Measurements from ENCODE around the gene ENTREP3.
A peak's percentile ranks its signal among the peaks of the same experiment; 100 is the strongest.
"Not testable (repeated sequence)": the region's sequence is repeated elsewhere in the genome, so short reads cannot be mapped to it uniquely, and the experiment has no call there.

Gene ENTREP3

GRCh38 chr1:155255243-155256007, at the start of gene ENTREP3:
ENTREP3 (minus strand) TSS chr1:155255483; CDS start chr1:155254877, 606 bp downstream.
- peak; percentile 87 for DNase-seq

DNA sequence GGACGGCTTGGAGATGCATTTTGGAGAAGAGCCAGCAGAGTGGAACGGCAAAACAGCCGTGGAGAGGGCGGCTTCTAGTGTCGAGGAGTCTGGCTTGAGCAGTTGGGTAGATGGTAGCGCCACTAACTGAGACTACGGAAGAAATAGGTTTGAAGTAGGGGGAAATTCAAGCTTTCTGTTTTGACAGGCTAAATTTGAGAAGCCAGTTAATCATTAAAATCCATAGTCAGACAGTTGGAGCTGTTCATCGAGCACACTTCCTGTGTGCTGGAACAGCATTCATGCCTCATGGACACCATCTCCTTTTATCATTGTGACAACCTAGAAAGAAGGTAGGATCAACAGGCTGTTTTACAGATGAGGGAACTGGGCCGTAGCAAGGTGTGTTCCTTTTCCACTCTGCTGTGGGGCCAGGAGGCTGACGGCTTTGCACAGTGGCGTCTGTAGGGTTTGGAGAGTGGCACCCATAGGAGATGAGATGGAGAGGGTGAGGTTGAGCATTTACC, 49.3 kb upstream of the ENTREP3 start:
- DNase-seq = no peak

- no peak for DNase-seq
These were observed 46.1 kb upstream of the ENTREP3 start, which contains the start of gene PKLR for GRCh38 chr1:155301342-155301841. PKLR (minus strand) TSS chr1:155301438; CDS start chr1:155301395, 43 bp downstream.

DNA sequence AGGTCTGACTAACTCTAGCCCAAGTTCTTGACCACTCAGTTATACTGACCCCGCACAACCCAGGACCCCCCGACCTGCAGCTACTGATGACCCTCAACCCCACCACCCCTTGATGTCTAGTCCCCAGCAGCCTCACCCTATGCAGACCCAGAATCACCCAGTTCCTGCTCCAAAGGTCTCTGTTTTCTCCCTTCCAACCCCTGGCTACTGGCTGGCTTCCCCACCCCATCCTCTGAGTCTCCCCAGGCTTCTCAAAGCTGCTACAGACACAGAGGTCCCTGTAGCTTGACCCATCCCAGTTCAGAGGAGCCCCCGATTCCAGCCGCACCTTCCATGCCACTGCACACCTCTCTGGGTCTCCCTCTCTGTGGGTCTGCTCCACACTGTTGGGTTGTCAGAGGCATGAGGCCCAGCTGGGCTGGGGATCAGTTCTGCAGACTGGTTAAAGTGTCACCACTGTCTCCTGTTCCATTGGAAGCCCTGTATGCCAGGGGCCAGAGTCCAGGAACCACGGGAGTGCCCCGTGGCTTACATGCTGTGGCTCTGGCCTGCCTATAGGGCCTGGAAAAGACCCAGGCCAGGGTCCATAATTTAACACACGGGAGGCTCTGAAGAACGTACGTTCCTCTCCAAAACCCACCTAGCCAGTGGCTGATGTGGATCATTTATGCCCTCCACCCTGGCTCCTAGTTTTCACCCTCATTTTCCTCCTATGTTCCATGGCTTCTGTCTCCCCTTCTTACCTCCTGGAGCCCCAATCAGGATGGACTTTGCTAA, 45.5 kb upstream of the ENTREP3 start:
- DNase-seq = no peak

DNA sequence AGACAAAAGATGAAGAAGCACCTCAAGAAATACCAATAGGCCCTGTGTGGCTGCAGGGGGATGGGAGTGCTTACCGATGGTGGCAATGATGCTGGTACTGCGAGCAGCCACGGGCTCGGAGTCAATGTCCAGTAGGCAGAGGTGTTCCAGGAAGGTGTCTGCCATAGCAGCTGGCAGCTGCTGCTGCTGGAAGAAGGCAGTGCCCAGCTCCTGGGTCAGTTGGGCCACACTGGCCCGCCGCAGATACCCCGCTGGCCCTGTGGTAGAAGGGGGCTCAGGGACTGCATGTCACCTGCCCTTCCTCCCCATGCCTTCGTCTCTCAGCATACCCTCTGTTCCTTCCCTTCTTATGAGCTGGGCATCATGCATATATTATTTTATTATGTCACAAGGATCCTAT, 44.7 kb upstream of the ENTREP3 start:
- no peak for DNase-seq

GRCh38 chr1:155297384-155297783, 42.1 kb upstream of the ENTREP3 start:
- DNase-seq = no peak

DNA sequence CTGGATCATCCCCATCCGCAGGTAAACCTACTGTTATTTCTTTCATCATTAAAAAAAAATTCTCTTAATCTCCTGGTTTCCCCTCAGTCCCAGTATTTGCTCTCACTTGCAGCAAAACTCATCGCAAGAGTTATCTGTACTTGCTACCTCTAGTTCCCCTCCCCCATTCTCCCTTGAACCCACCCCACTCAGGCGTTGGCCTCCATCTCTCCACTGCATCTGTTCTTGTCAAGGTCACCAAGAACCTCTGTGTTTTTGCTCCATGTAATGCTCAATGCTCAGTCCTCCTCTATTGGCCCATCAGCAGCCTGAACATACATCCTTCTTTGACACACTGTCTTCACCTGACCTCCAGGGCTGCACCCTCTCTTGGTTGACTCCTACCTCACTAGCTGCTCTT, 41.4 kb upstream of the ENTREP3 start:
- DNase-seq = no peak

GRCh38 chr1:155295942-155296267, 40.6 kb upstream of the ENTREP3 start:
- DNase-seq = no peak

DNA sequence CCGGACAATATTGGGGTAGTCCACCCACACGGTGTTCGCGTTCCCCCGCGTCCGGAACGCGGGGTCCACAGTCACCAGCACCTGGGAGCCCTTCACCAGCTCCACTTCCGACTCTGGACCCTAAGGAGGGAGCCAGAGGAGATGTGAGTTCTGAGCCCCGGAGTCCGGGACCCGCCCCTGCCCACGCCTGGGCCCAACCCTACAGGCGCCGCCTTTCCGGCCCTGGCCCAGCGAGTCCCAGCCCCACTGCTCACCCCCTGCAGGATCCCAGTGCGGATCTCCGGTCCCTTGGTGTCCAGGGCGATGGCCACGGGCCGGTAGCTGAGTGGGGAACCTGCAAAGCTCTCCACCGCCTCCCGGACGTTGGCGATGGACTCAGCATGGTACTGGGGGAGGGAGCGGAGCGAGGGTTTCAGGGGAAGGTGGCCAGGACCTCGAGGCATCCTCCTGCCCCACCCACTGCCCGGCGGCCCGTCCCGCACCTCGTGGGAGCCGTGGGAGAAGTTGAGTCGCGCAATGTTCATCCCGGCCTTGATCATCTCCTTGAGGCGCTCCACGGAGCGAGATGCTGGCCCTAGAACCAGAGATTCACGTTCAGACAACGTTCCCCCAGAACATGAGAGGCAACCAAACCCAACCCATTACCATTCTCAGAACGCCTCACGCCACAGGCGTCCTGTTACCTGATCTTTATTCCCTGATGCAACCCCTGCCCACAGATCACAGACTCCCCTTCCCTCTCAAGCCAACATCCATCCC, 40.1 kb upstream of the ENTREP3 start:
- DNase-seq = no peak

- DNase-seq = no peak
These were observed 39.4 kb upstream of the ENTREP3 start for GRCh38 chr1:155294520-155295182.

DNA sequence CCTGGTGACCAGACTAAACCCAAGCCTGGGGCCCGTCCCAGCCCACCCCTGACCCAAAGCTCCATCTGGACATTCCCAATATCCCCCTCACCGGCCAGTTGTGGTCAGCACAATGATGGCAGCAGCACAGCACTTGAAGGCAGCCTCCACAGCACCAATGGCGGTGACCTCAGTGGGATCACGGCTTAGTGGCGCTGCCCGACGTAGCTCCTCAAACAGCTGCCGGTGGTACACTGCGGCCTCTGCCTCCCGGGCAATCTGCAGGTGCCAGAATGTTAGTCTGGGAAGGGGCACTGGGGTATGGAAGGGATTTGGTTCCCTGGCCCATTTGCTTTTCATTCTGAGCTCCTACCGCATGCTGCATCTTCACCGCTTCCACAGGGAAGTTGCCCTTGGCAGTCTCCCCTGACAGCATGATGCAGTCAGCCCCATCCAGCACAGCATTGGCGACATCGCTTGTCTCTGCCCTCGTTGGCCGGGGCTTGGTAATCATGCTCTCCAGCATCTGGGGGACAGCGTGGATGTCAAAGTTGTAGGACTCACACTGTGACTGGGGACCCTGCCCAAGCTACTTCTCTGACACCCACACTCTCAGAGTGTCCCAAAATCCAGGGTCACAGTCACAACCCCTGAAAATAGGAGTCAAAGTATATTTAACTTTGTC, 37.9 kb upstream of the ENTREP3 start:
- DNase-seq = no peak

GRCh38 chr1:155291006-155291405, 35.7 kb upstream of the ENTREP3 start:
- DNase-seq = not testable (repeated sequence)

GRCh38 chr1:155287987-155288543, 32.8 kb upstream of the ENTREP3 start:
- no peak for DNase-seq

DNA sequence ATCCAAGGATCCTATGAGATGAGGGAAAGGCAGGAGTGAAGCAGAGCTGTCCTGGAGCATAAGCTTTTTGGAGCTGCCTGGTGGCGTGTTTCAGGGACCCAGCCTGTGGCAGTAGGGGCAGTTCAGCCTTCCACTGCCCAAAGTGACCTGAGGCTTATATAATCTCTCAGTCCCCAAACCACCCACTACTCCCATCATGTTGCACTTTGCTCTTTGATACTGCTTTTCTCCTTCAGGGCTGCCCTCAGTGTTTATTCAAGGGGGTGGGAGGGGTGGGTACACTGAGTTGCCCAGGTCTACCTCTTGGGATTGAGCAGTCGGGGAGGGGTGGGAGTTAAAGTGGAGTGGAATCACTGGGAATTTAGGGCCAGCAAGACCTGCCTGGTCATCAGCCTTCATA, 31.3 kb upstream of the ENTREP3 start:
- DNase-seq = no peak

DNA sequence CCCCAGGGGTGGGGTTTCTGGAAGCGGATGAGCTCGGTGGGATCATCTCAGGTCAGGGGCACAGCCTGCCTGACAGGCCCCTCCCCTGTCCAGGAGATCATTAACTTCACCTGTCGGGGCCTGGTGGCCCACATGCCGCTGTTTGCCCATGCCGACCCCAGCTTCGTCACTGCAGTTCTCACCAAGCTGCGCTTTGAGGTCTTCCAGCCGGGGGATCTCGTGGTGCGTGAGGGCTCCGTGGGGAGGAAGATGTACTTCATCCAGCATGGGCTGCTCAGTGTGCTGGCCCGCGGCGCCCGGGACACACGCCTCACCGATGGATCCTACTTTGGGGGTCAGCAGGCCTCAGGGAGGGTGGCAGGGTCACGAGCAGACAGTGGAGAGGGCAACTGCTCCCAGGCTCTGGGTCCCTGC, 30.4 kb upstream of the ENTREP3 start:
- no peak for DNase-seq

DNA sequence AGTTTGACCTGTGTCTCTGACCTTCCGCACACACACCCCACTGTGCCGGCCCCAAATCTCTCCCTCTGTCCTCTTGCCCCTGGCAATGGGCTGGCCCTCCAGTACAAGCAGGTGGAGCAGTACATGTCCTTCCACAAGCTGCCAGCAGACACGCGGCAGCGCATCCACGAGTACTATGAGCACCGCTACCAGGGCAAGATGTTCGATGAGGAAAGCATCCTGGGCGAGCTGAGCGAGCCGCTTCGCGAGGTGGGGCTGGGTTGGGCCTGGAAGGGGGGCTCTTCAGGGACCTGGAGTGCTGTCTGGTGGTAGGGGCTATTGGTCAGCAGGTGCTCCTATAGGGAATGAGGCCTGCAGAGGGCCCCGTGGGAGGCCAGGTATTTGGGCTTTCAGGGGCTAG, 29.8 kb upstream of the ENTREP3 start:
- DNase-seq = no peak

- DNase-seq = no peak
These were observed 29.2 kb upstream of the ENTREP3 start for GRCh38 chr1:155284476-155284875.

DNA sequence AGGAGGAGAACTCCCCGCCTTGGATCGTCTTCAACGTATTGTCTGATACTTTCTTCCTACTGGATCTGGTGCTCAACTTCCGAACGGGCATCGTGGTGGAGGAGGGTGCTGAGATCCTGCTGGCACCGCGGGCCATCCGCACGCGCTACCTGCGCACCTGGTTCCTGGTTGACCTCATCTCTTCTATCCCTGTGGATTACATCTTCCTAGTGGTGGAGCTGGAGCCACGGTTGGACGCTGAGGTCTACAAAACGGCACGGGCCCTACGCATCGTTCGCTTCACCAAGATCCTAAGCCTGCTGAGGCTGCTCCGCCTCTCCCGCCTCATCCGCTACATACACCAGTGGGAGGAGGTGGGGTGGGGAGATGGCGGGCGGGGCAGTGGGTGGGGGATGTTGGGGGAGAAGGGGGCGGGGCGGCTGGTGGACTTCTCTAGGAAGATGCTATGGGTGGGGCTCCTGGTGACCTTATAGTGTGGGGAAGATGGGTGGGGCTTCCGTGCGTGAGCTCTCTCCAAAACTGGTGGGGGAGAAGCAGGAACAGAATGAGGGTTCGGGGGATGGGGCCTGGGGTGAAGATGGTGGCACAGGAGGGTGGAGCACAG, 27.3 kb upstream of the ENTREP3 start:
- DNase-seq = no peak

DNA sequence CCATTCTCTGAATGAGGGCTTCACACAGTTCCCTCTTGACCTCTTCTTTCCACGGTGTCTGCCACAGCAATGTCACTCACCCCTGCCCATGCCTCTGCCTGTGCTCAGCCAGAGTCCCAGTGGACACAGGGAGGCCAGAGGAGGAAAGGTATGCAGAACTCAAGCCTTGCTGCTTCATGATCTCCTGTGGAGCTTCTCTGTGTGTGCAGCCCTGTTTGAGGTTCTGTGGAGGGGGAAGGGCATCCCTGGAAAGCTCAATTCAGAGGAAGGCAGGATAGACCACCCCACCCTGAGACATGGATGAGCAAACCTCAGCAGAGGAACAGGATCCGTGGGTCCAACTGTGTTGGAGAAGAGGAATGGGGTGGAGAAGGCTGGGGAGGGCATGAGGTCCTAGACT, 24.0 kb upstream of the ENTREP3 start:
- DNase-seq = no peak

DNA sequence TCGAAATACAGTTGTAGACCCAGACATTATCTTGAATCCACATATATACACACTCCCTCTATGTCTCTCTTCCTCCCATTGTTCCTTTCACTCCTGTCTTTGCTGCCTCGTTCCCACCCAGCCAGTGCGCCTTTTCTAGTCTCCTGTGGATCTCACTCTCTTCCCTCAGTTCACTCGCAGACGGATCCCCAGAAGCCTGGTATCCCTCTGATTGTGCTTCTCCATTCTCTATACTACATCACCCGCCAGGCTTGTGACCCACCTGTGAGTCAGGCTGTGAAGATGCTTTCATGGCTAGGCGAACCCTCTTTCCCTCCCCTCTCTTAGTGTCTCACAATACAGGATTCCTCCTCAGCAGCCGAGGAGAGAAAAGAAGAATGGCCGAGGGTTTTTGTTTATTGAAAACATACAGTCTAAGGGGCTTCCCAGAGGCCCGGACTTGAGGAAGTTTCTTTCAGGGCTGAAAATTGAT, 23.4 kb upstream of the ENTREP3 start:
- no peak for DNase-seq
